Psoas muscle (tissue), 8 donors: ENCODE measurements around the gene TEAD1. TPM values are rescaled to one million over a fixed set of nuclear protein-coding genes. Genes with fewer than 3 reads are reported as not detected.

Experiments used
- ATAC-seq, 4 donors: fragments of 200-7000 bp; cut with Tn5 transposase; one replicate each; pipeline ENCODE4 v1.9.1; 2020; ENCODE audit warnings: moderate library complexity in 3 of 4, mild to moderate bottlenecking in 2 of 4
- DNase-seq, 2 donors: peaks; one replicate each; pipeline ENCODE4 v3.0.0-alpha.2; 2020
- H3K27ac ChIP-seq: fragments of 200-600 bp; one replicate; pipeline ENCODE4 v1.8.0; 2022
- H3K27me3 ChIP-seq, 3 donors: fragments of 200-600 bp in 1 of 3; one replicate each; pipeline versions ENCODE4 v1.6.1 to v1.8.0; 2013 to 2022; ENCODE audit warnings: low read length in 2 of 3, mild to moderate bottlenecking in 2 of 3, moderate library complexity in 1 of 3; ENCODE audit not compliant: insufficient read depth in 3 of 3
- H3K36me3 ChIP-seq, 2 donors: fragments of 200-600 bp in 1 of 2; one replicate each; pipeline versions ENCODE4 v1.6.1 to v1.8.0; 2013 to 2022; ENCODE audit warnings: low read depth in 1 of 2, mild to moderate bottlenecking in 1 of 2, moderate library complexity in 1 of 2; ENCODE audit not compliant: insufficient read depth in 1 of 2
- H3K4me1 ChIP-seq: fragments of 200-600 bp; one replicate; pipeline ENCODE4 v1.8.0; 2022
- H3K4me3 ChIP-seq: fragments of 200-600 bp; one replicate; pipeline ENCODE4 v1.8.0; 2022; ENCODE audit warnings: mild to moderate bottlenecking
- H3K9me3 ChIP-seq: fragments of 200-600 bp; one replicate; pipeline ENCODE4 v1.8.0; 2022
- WGBS, 3 donors: extraction: QIAGEN DNeasy Blood & Tissue Kit; methylation state at CpG; one replicate each; pipeline versions ENCODE4 v1.1.6 to v1.1.7; 2013; 5-methylcytosine and 5-hydroxymethylcytosine counted together
- intact Hi-C, 2 donors: fragments of 100-400 bp; cut with DNase I; formaldehyde crosslinking; loops; one replicate each; pipeline versions ENCODE4 v1.11.0 to v1.14.2; 2022
- polyA plus RNA-seq, 3 donors: library from polyadenylated mRNA; stranded (reverse); fragments of 200-250 nt; gene quantifications; one replicate each; pipeline ENCODE4 v1.2.3, GENCODE V29; 2013
- total RNA-seq, 4 donors: library from RNA; stranded (reverse); fragmentation: NEBNext Ultra II Directional in 2 of 4; extraction: Animal tissue kit (Norgen Biotek cat#: 25700) in 2 of 4; gene quantifications; one replicate each; pipeline versions ENCODE4 v1.2.1 to v1.2.4, GENCODE V29; 2021 to 2023
- TF ChIP-seq, protein P1 (sequence below): fragments of 200-600 bp; IDR thresholded peaks from one replicate; pipeline ENCODE4 v1.8.0; 2022; ENCODE audit warnings: antibody characterized with exemption
- donor health status: healthy with polysubstance abuse.
- donor health status: DM: no; HTN: no; CAD: no; lungs with moderate emphysema.
- donor health status: Bipolar disorder and iron deficiency.
- donor health status: healthy.
- donor health status: DM: yes; HTN: yes; CAD: no.
- donor health status: DM: no; HTN: no; CAD: no.
- donor health status: DM: no; HTN: no; CAD: no.
- donor health status: DM: yes; HTN: yes; CAD: no.

Gene TEAD1
- total and polyA plus RNA-seq, 7 donors: 11.3 to 178 (median 112) TPM

DNA sequence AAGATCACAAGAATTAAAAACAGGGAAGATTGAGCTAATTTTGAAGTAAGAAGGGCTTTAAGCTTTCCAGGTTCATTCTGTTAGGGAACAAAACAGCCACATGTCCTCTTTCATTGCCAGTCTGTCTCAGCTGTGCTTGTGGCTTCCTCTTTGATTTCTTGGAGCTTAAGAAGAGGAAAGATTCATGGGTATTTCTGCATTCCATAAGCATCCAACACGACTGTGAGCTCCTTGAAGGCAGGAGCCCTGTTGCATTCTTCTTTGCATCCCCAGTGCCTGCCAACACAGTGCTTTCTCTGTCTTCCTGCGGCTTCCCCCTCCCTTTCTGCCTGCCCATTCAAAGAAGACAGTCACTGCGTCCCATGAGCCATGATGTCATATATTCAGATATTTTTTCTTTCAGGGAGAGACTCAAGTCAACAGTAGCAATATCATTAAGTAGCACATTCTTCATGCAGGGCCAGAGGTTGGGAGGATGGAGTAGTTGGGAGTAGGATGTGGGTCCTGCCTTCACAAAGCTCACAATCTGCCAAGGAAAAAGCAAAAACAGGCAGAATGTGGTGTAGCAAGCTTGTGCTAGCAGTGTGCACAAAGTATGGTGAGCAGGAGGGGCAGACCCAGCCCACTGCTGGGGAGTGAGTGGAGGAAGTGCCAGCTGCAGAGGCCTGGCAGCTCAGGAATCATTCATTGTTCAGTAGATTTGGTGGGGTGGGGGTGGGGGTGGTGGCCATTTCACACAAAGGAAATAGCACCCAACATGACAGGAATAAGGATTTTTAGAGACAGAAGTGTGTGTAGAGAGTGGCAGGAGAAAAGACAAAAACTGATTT is 172.8 kb downstream of the TEAD1 start:
- no peaks in the 10 kb centered on the region for H3K27me3 ChIP-seq
- H3K27ac ChIP-seq: peak overlapping the region; percentile 84
- ATAC-seq (peak in 1 of 4 donors; percentile 30), DNase-seq (no peak)
- H3K4me1 ChIP-seq: peaks cover 67% of the 10 kb centered on the region
- H3K4me3 ChIP-seq: peak overlapping the region; percentile 39
- intact Hi-C loops: loop anchor here in 1 of 2 donors (5.0 kb wide), 1 partner anchor 40 kb away; no protein-coding TSS in a partner anchor
- no peaks in the 10 kb centered on the region for H3K9me3 ChIP-seq
- 44 to 59% (median 45%) methylated on average over 3 of the region's 3 CpGs for WGBS, 3 donors
- TF ChIP-seq, protein P1, sequence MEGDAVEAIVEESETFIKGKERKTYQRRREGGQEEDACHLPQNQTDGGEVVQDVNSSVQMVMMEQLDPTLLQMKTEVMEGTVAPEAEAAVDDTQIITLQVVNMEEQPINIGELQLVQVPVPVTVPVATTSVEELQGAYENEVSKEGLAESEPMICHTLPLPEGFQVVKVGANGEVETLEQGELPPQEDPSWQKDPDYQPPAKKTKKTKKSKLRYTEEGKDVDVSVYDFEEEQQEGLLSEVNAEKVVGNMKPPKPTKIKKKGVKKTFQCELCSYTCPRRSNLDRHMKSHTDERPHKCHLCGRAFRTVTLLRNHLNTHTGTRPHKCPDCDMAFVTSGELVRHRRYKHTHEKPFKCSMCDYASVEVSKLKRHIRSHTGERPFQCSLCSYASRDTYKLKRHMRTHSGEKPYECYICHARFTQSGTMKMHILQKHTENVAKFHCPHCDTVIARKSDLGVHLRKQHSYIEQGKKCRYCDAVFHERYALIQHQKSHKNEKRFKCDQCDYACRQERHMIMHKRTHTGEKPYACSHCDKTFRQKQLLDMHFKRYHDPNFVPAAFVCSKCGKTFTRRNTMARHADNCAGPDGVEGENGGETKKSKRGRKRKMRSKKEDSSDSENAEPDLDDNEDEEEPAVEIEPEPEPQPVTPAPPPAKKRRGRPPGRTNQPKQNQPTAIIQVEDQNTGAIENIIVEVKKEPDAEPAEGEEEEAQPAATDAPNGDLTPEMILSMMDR: no peak
- no peaks in the 10 kb centered on the region for H3K36me3 ChIP-seq

DNA sequence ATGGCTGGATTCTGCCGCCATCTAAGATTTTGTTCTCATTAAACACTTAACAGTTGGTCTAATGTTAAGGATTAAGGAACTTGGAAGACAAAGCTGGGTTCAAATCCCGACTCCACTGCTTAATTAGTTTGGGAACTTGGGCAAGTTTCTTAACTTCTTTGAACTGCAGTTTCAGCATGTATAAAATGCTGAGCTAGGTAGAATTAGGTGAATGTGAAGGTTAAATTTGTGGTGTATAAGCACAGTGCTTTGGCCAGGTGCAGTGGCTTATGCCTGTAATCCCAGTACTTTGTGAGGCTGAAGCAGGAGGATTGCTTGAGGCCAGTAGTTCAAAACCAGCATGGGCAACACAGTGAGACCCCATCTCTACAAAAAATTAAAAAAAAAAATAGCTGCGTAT is 174.2 kb downstream of the TEAD1 start:
- Histone ChIP-seq H3K4me1 (peaks cover 64% of the 10 kb centered on the region), H3K27me3 (no peaks in the 10 kb centered on the region), H3K27ac (peak overlapping the region; percentile 84), H3K4me3 (no peak overlapping the region), H3K36me3 (no peaks in the 10 kb centered on the region), H3K9me3 (no peaks in the 10 kb centered on the region)
- no peak for ATAC-seq
- no peak for DNase-seq
- intact Hi-C loops: loop anchor here in 1 of 2 donors (5.0 kb wide), 1 partner anchor 39 kb away; no protein-coding TSS in a partner anchor
- TF ChIP-seq, protein P1: no peak
- WGBS, 3 donors: 88 to 93% (median 89%) methylated on average over 3 of the region's 3 CpGs

DNA sequence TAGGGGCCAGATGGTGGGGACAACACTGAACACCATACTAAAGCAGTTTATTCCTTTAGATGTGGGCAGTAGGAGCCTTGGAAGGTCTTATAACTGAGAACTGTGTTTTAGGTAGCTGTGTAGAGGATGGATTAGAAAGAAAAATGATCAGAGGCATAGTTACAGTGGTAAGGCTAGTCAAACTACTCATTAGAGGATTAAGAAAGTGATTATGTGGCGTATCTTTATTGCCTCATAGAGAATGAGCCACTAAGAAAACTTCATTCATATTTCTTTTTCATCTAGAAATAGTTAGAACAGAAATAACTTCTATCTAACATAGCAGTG is 179.1 kb downstream of the TEAD1 start:
- H3K27me3 ChIP-seq: no peaks in the 10 kb centered on the region
- H3K9me3 ChIP-seq: no peaks in the 10 kb centered on the region
- H3K36me3 ChIP-seq: no peaks in the 10 kb centered on the region
- H3K4me3 ChIP-seq: peak overlapping the region; percentile 3
- TF ChIP-seq, protein P1: no peak
- intact Hi-C loops: no loop called here
- 0 to 74% (median 17%) methylated on average over 1 of the region's 1 CpG for WGBS, 3 donors
- DNase-seq (no peak), ATAC-seq (peak in 3 of 4 donors; percentile 20 to 39 (median 33))
- H3K4me1 ChIP-seq: peaks cover 45% of the 10 kb centered on the region
- H3K27ac ChIP-seq: peak overlapping the region; percentile 79

DNA sequence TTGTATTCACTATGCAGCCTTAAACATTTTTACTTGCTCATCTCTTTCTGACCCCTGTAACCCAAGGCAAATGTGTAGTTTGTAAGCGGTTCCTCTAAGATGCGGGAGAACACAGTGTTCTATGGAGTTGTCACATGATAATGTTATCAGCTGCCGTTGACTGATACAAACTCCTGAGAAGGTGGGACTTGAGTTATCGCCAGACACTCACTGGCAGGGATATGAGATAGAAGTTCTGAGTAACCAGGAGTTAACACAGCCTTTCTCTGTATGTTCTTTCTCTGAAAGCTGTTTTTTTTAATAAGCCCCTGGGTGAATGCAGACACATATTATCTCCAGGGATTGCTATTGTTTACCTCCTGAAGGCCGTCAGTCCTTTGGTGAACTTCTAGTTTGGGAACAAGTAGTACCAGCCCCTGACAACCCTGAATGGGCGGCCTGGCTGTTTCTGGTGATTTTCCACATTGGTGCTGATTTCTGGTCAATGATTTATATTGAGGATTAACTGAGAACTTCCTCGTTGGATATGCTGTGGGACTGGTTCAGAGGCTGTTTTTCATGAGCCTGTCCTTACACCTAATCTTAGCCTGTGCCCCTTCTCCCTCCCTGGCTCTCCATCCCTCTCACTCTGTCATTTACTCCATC is 179.6 kb downstream of the TEAD1 start:
- peak overlapping the region; percentile 79 for H3K27ac ChIP-seq
- TF ChIP-seq, protein P1: no peak
- ATAC-seq (peak; percentile 84 to 95 (median 90)), DNase-seq (no peak)
- 27 to 44% (median 34%) methylated on average over 7 of the region's 7 CpGs for WGBS, 3 donors
- H3K36me3 ChIP-seq: no peaks in the 10 kb centered on the region
- no peaks in the 10 kb centered on the region for H3K27me3 ChIP-seq
- H3K4me1 ChIP-seq: peaks cover 42% of the 10 kb centered on the region
- peak overlapping the region; percentile 3 for H3K4me3 ChIP-seq
- H3K9me3 ChIP-seq: no peaks in the 10 kb centered on the region
- intact Hi-C loops: no loop called here
